Caco-2 (cell line): Measurements from ENCODE around the gene CD300LD. TPM values are rescaled to one million over a fixed set of nuclear protein-coding genes. Genes with fewer than 3 reads are reported as not detected.

Experiments used
- BruUV-seq: library from RNA; stranded (reverse); fragments of 400-500 nt; replicated peaks from 2 replicates; lab custom pipeline; 2021; lab: Mats Ljungman, UMichigan
- CTCF ChIA-PET: fragments of 300-600 bp; sonication (Branson Sonifier 250); formaldehyde crosslinking; loops from one replicate; lab custom pipeline; 2022; ENCODE audit warnings: antibody characterized with exemption; lab: Charles Lee
- POLR2A ChIA-PET: fragments of 300-600 bp; sonication (Branson Sonifier 250); formaldehyde crosslinking; loops from one replicate; lab custom pipeline; 2022; ENCODE audit warnings: antibody characterized with exemption; lab: Charles Lee
- DNase-seq, 2 experiments: peaks; one replicate each; pipeline versions ENCODE4 v3.0.0 to v3.0.0-alpha.2; 2020 to 2022
- H3K27me3 ChIP-seq: replicated peaks from 2 replicates; pipeline ENCODE4 v1.6.0; 2011; ENCODE audit warnings: low read length; ENCODE audit not compliant: control insufficient read depth, insufficient read depth
- H3K36me3 ChIP-seq: 2 replicates; pipeline ENCODE4 v1.5.1; 2011; ENCODE audit warnings: low read length; ENCODE audit not compliant: control insufficient read depth, insufficient read depth
- H3K4me1 ChIP-seq: fragments of 250-450 bp; sonication (Bioruptor Pico); 2 replicates; pipeline ENCODE4 v1.5.1; 2020; ENCODE audit warnings: mild to moderate bottlenecking
- H3K4me3 ChIP-seq: 2 replicates; pipeline ENCODE4 v1.5.1; 2011; ENCODE audit warnings: low read depth, mild to moderate bottlenecking, control low read depth, low read length
- H3K9me3 ChIP-seq: fragments of 250-450 bp; sonication (Bioruptor Pico); 2 replicates; pipeline ENCODE4 v1.5.1; 2020; ENCODE audit warnings: mild to moderate bottlenecking, moderate library complexity
- H3K27ac Mint-ChIP-seq: one replicate; pipeline ENCODE4 v1.8.0; 2022; ENCODE audit warnings: mixed read lengths; ENCODE audit not compliant: unreplicated experiment
- H3K27me3 Mint-ChIP-seq: one replicate; pipeline ENCODE4 v1.8.0; 2022; ENCODE audit warnings: mixed read lengths; ENCODE audit not compliant: insufficient read depth, unreplicated experiment
- H3K36me3 Mint-ChIP-seq: one replicate; pipeline ENCODE4 v1.8.0; 2022; ENCODE audit warnings: mild to moderate bottlenecking, mixed read lengths; ENCODE audit not compliant: insufficient read depth, unreplicated experiment
- H3K4me1 Mint-ChIP-seq: one replicate; pipeline ENCODE4 v1.8.0; 2022; ENCODE audit warnings: low read depth, mixed read lengths; ENCODE audit not compliant: unreplicated experiment
- H3K4me3 Mint-ChIP-seq: one replicate; pipeline ENCODE4 v1.8.0; 2022; ENCODE audit warnings: mild to moderate bottlenecking, moderate library complexity, mixed read lengths; ENCODE audit not compliant: unreplicated experiment
- H3K9me3 Mint-ChIP-seq: one replicate; pipeline ENCODE4 v1.8.0; 2022; ENCODE audit warnings: mixed read lengths; ENCODE audit not compliant: unreplicated experiment
- intact Hi-C: fragments of 100-400 bp; cut with micrococcal nuclease; formaldehyde crosslinking; loops from one replicate; pipeline ENCODE4 v1.10.0; 2022; ENCODE audit not compliant: unreplicated experiment
- total RNA-seq: library from RNA; stranded (reverse); gene quantifications from 2 replicates; pipeline ENCODE4 v1.2.3, GENCODE V29; 2022
- TF ChIP-seq, protein P1 (sequence below), 2 experiments: fragments of 200-600 bp in 1 of 2; IDR thresholded peaks; 1 replicate in 1 of 2; 2 replicates in 1 of 2; pipeline versions ENCODE4 v1.5.1 to v1.8.0; 2011 to 2022; ENCODE audit warnings: antibody characterized with exemption in 1 of 2, control low read depth in 1 of 2, inconsistent platforms in 1 of 2, low read depth in 1 of 2, low read length in 1 of 2, mild to moderate bottlenecking in 1 of 2, moderate library complexity in 1 of 2; ENCODE audit not compliant: insufficient read depth in 1 of 2, severe bottlenecking in 1 of 2, unreplicated experiment in 1 of 2

The CD300LD gene
- total RNA-seq, 1 experiment from 2014 or later = not detected

DNA sequence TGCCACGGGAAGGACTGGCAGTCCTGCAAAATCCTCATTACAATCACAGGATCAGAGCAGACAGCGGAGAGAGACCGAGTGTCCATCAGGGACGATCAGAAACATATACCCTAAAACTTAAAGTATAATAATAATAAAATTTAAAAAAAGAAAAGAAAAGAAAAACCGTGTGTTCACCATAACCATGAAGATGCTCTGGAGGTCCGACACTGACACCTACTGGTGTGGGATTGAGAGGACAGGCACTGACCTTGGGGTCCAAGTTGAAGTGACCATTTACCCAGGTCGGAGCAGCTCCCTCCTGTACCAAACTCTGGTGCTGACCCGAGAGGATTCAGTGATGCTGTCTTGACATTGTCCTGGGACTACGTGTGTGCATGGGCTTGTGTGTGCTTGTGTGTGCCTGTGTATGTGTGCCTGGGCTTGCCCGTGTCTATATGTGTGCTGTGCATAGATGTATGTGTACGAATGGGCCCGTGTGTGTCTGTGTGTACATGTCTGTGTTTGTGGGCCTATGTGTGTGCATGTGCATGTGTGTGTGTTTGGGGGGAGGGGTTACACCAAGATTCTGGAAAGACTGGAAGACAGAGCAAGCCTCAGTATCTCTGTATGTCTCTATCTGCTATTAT is 10.0 kb upstream of the CD300LD start:
- H3K27ac Mint-ChIP-seq = no peak overlapping the region
- TF ChIP-seq, protein P1, sequence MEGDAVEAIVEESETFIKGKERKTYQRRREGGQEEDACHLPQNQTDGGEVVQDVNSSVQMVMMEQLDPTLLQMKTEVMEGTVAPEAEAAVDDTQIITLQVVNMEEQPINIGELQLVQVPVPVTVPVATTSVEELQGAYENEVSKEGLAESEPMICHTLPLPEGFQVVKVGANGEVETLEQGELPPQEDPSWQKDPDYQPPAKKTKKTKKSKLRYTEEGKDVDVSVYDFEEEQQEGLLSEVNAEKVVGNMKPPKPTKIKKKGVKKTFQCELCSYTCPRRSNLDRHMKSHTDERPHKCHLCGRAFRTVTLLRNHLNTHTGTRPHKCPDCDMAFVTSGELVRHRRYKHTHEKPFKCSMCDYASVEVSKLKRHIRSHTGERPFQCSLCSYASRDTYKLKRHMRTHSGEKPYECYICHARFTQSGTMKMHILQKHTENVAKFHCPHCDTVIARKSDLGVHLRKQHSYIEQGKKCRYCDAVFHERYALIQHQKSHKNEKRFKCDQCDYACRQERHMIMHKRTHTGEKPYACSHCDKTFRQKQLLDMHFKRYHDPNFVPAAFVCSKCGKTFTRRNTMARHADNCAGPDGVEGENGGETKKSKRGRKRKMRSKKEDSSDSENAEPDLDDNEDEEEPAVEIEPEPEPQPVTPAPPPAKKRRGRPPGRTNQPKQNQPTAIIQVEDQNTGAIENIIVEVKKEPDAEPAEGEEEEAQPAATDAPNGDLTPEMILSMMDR (IDR thresholded peaks at IDR 0.05; ENCODE audit: insufficient read depth in 1 of 2, low read depth in 1 of 2, low read length in 1 of 2, severe bottlenecking in 1 of 2, unreplicated experiment in 1 of 2) = peak; percentile 81
- intact Hi-C loops = loop anchor here (5.0 to 10.0 kb wide), 2 partner anchors 107 to 225 kb away; no protein-coding TSS in a partner anchor
- H3K4me3 Mint-ChIP-seq = no peak overlapping the region
- Histone ChIP-seq H3K36me3 (no peaks in the 10 kb centered on the region), H3K4me3 (no peak overlapping the region), H3K4me1 (no peaks in the 10 kb centered on the region), H3K9me3 (no peaks in the 10 kb centered on the region), H3K27me3 (peaks cover 1% of the 10 kb centered on the region)
- H3K27me3 Mint-ChIP-seq = peaks cover 44% of the 10 kb centered on the region
- no TSS peak for BruUV-seq
- DNase-seq = peak; percentile 55 to 59
- ChIA-PET CTCF (interaction anchor here (0.6 to 2.0 kb wide), 2 partner anchors 36 to 55 kb away, joined by 4 to 5 read pairs; no protein-coding TSS in a partner anchor), POLR2A (no interaction called here)
- no peaks in the 10 kb centered on the region for H3K9me3 Mint-ChIP-seq
- H3K4me1 Mint-ChIP-seq = no peaks in the 10 kb centered on the region
- no peaks in the 10 kb centered on the region for H3K36me3 Mint-ChIP-seq

DNA sequence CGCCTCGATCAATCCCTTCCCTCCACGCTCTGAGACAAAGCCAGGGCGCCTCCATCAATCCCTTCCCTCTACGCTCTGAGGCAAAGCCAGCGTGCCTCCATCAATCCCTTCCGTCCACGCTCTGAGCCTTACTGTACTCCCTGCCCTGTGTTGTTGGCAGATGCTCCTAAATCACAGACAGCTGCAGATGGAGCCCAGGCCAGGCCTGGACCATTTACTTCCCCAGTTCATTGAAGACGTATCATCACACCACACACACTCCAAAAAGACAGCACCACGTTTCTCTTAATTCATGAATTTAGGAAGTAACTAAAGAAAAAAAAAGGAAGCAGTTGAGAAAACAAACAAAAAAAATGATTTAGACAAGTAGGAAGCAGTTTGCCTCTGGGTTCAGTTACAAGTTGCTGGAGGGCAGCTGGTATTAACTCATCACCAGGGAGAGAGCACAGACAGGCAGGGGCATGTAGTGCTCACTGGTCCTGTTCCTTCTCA is 7.4 kb upstream of the CD300LD start:
- no TSS peak for BruUV-seq
- POLR2A ChIA-PET = no interaction called here
- Histone ChIP-seq H3K4me1 (no peaks in the 10 kb centered on the region), H3K9me3 (no peaks in the 10 kb centered on the region), H3K36me3 (no peaks in the 10 kb centered on the region), H3K27me3 (peaks cover 1% of the 10 kb centered on the region; the same call in 1 of the 2 replicates), H3K4me3 (no peak overlapping the region)
- intact Hi-C loops = no loop called here
- TF ChIP-seq, protein P1 (IDR thresholded peaks at IDR 0.05; ENCODE audit: insufficient read depth in 1 of 2, low read depth in 1 of 2, low read length in 1 of 2, severe bottlenecking in 1 of 2, unreplicated experiment in 1 of 2) = no peak
- Mint-ChIP-seq H3K27me3 (peaks cover 41% of the 10 kb centered on the region), H3K4me1 (no peaks in the 10 kb centered on the region), H3K27ac (no peak overlapping the region), H3K9me3 (no peaks in the 10 kb centered on the region), H3K4me3 (no peak overlapping the region), H3K36me3 (no peaks in the 10 kb centered on the region)
- no peak for DNase-seq
- CTCF ChIA-PET = no interaction called here

DNA sequence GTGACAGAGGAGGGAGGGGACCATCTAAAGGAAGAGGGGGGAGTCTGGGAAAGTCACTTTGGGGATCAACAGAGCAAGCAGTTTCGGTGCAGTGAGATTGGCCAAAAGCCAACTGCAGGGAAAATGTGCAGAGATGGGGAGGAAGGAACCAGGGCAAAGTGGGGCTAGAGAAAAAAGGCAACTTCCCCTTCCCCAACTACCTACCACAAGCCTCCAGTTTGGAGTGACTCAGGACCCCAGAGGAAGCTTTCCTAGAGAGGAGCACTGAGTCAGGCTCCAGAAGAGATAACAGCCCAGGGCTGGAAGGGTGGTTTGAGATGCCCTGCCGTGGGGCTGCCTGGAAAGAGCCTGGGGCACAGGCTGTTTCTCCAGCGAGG is 6.9 kb upstream of the CD300LD start:
- Mint-ChIP-seq H3K27me3 (peaks cover 41% of the 10 kb centered on the region), H3K36me3 (no peaks in the 10 kb centered on the region), H3K4me3 (no peak overlapping the region), H3K9me3 (no peaks in the 10 kb centered on the region), H3K27ac (no peak overlapping the region), H3K4me1 (no peaks in the 10 kb centered on the region)
- TF ChIP-seq, protein P1 (IDR thresholded peaks at IDR 0.05; ENCODE audit: insufficient read depth in 1 of 2, low read depth in 1 of 2, low read length in 1 of 2, severe bottlenecking in 1 of 2, unreplicated experiment in 1 of 2) = no peak
- peaks cover 1% of the 10 kb centered on the region; the same call in 1 of the 2 replicates for H3K27me3 ChIP-seq
- no peak overlapping the region for H3K4me3 ChIP-seq
- CTCF ChIA-PET = no interaction called here
- intact Hi-C loops = no loop called here
- H3K36me3 ChIP-seq = no peaks in the 10 kb centered on the region
- no peaks in the 10 kb centered on the region for H3K9me3 ChIP-seq
- no peak for DNase-seq
- no TSS peak for BruUV-seq
- no peaks in the 10 kb centered on the region for H3K4me1 ChIP-seq
- POLR2A ChIA-PET = no interaction called here
